Right lobe of liver (tissue), 6 donors: ENCODE data around the gene CENPX. TPM values are rescaled to one million over a fixed set of nuclear protein-coding genes. Genes with fewer than 3 reads are reported as not detected.
"Not testable (repeated sequence)": the region's sequence is repeated elsewhere in the genome, so short reads cannot be mapped to it uniquely, and the experiment has no call there.

Experiments
- ATAC-seq, 4 donors: fragments of 200-7000 bp; cut with Tn5 transposase; one replicate each; pipeline ENCODE4 v1.9.1; 2020; ENCODE audit warnings: mild to moderate bottlenecking in 4 of 4, moderate library complexity in 4 of 4
- DNase-seq, 3 donors: peaks; one replicate each; pipeline ENCODE4 v3.0.0-alpha.2; 2020
- H3K27ac ChIP-seq, 3 donors: fragments of 200-600 bp; one replicate each; pipeline ENCODE4 v1.8.0; 2022
- H3K27me3 ChIP-seq, 2 donors: fragments of 200-600 bp; one replicate each; pipeline ENCODE4 v1.8.0; 2022
- H3K36me3 ChIP-seq, 4 donors: fragments of 200-600 bp; sonication (generic) in 1 of 4; one replicate each; pipeline versions ENCODE4 v1.5.1 to v1.8.0; 2017 to 2022; ENCODE audit warnings: control low read depth in 1 of 4
- H3K4me1 ChIP-seq, 4 donors: fragments of 200-600 bp; sonication (generic) in 1 of 4; one replicate each; pipeline versions ENCODE4 v1.5.1 to v1.8.0; 2017 to 2022; ENCODE audit warnings: control low read depth in 1 of 4
- H3K4me3 ChIP-seq, 3 donors: fragments of 200-600 bp; one replicate each; pipeline ENCODE4 v1.8.0; 2022
- H3K9me3 ChIP-seq, 4 donors: fragments of 200-600 bp; sonication (generic) in 1 of 4; one replicate each; pipeline versions ENCODE4 v1.5.1 to v1.8.0; 2017 to 2022; ENCODE audit warnings: control low read depth in 1 of 4
- CTCF ChIP-seq, 4 donors: fragments of 200-600 bp in 3 of 4; fragments of 450-650 bp in 1 of 4; IDR thresholded peaks; one replicate each; pipeline versions ENCODE4 v1.5.1 to v1.8.0; 2016 to 2022; ENCODE audit warnings: antibody characterized with exemption in 4 of 4, mild to moderate bottlenecking in 2 of 4
- POLR2A ChIP-seq: fragments of 450-650 bp; IDR thresholded peaks from one replicate; pipeline ENCODE4 v1.6.1; 2017; ENCODE audit warnings: antibody characterized with exemption, mild to moderate bottlenecking
- WGBS: methylation state at CpG from one replicate; pipeline ENCODE4 v1.1.6; 2018; ENCODE audit warnings: low coverage, low lambda C conversion rate; ENCODE audit not compliant: insufficient coverage; ENCODE audit errors: missing lambda C conversion rate; 5-methylcytosine and 5-hydroxymethylcytosine counted together
- intact Hi-C, 2 donors: fragments of 100-400 bp; cut with DNase I; formaldehyde crosslinking; loops; one replicate each; pipeline versions ENCODE4 v1.11.2 to v1.14.1; 2022
- total RNA-seq, 6 experiments: library from RNA; depleted of rRNA in 2 of 6; stranded (reverse); fragments of >200 nt in 2 of 6; fragmentation: NEBNext Ultra II Directional in 3 of 6; extraction: Animal tissue kit (Norgen Biotek cat#: 25700) in 3 of 6; gene quantifications; one replicate each; pipeline versions ENCODE4 v1.1.0 to v1.2.4, GENCODE V29; 2016 to 2023
- donor health status: DM: no; HTN: yes; CAD: no.
- donor health status: DM: no; HTN: no; CAD: no.
- donor health status: DM: no; HTN: no; CAD: no.
- donor health status: DM: no; HTN: yes; CAD: no.
- donor health status: DM: no; HTN: yes; CAD: no.

Gene CENPX
- total RNA-seq, 6 experiments from 2014 or later, result 27.3 to 81.1 (median 47.8) TPM

DNA sequence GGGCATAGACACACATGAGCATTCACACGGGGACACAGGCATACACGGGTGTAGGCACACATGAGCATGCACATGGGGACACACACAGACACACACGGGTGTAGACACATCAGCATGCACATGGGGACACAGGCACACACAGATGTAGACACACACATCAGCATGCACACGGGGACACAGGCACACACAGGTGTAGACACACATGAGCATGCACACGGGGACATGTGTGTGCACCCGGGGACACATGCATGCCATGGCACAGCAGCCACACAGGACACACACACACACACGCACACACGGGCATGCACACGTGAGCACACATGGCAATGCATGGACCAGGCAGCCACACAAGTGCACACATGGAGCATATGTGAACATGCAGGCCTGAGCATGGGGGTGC is 20.0 kb upstream of the CENPX start:
- H3K4me1 ChIP-seq, result peaks cover 0 to 30% (median 14%) of the 10 kb centered on the region in 4 donors
- intact Hi-C loops, result no loop called here
- H3K9me3 ChIP-seq, result no peaks in the 10 kb centered on the region
- no peak overlapping the region for H3K27ac ChIP-seq
- H3K27me3 ChIP-seq, result no peaks in the 10 kb centered on the region
- H3K36me3 ChIP-seq, result peaks cover 0 to 3% (median 0%) of the 10 kb centered on the region in 4 donors
- TF ChIP-seq POLR2A (no peak), CTCF (IDR thresholded peaks at IDR 0.05) (no peak)
- no peak overlapping the region for H3K4me3 ChIP-seq
- WGBS, result no CpG with 5 or more reads among the region's 9 CpGs
- no peak for ATAC-seq
- no peak for DNase-seq

GRCh38 chr17:82041144-82041814 is 18.6 kb upstream of the CENPX start:
- TF ChIP-seq CTCF (IDR thresholded peaks at IDR 0.05), result no peak
- no peak for TF ChIP-seq POLR2A
- WGBS, result 74% methylated on average over 17 of the region's 17 CpGs
- ATAC-seq (no peak), DNase-seq (no peak)
- Histone ChIP-seq H3K36me3 (peaks cover 0 to 5% (median 0%) of the 10 kb centered on the region in 4 donors), H3K27ac (peak overlapping the region in 2 of 3 donors; percentile 21 to 89), H3K9me3 (no peaks in the 10 kb centered on the region), H3K4me3 (no peak overlapping the region), H3K4me1 (peaks cover 0 to 33% (median 16%) of the 10 kb centered on the region in 4 donors), H3K27me3 (no peaks in the 10 kb centered on the region)
- intact Hi-C loops, result no loop called here

GRCh38 chr17:82039695-82040299 is 17.1 kb upstream of the CENPX start:
- ATAC-seq, result peak; percentile 54 to 72 (median 64)
- TF ChIP-seq CTCF (IDR thresholded peaks at IDR 0.05), result no peak
- no peak for TF ChIP-seq POLR2A
- Histone ChIP-seq H3K9me3 (no peaks in the 10 kb centered on the region), H3K27me3 (no peaks in the 10 kb centered on the region), H3K36me3 (peaks cover 0 to 16% (median 0%) of the 10 kb centered on the region in 4 donors), H3K27ac (peak overlapping the region in 2 of 3 donors; percentile 72 to 89), H3K4me1 (peaks cover 0 to 47% (median 16%) of the 10 kb centered on the region in 4 donors), H3K4me3 (no peak overlapping the region)
- intact Hi-C loops, result loop anchor here (10.0 kb wide), 2 partner anchors 45 to 55 kb away; partner anchors contain the start of gene FASN (in 1 of the 2)
- WGBS, result 43% methylated on average over 4 of the region's 8 CpGs
- DNase-seq, result peak; percentile 79 to 96 (median 92)

DNA sequence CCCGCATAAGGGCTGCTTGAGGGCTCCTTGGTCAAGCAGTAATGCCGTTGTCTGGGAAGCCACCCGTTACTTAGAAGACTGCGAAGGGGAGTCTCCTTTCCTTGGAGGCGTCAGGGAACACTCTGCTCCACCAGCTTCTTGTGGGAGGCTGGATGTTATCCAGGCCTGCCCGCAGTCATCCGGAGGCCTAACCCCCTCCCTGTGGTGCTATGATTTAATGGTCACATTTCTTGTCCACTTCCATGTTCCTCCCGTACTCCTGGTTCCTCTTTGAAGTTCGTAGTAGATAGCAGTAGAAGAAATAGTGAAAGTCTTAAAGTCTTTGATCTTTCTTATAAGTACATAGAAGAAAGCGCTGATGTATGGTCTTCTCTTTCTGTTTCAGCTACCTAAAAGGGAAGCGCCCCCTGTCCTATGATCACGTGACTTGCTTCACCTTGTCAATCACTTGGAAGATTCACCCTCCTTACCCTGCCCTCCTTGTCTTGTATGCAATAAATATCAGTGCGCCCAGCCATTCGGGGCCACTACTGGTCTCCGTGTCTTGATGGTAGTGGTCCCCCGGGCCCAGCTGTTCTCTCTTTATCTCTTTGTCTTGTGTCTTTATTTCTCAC is 16.2 kb upstream of the CENPX start:
- Histone ChIP-seq H3K36me3 (peaks cover 0 to 16% (median 0%) of the 10 kb centered on the region in 4 donors), H3K27ac (peak overlapping the region in 2 of 3 donors; percentile 64 to 89), H3K4me1 (peaks cover 0 to 47% (median 16%) of the 10 kb centered on the region in 4 donors)
- not testable (repeated sequence) for ATAC-seq, H3K9me3 ChIP-seq, H3K27me3 ChIP-seq, H3K4me3 ChIP-seq, DNase-seq
- intact Hi-C loops, result loop anchor here (10.0 kb wide), 2 partner anchors 46 to 56 kb away; partner anchors contain the start of gene FASN (in 1 of the 2)
- WGBS, result 73% methylated on average over 11 of the region's 16 CpGs
